B cell (primary cell): ENCODE results near the gene URB1. TPM values are rescaled to one million over a fixed set of nuclear protein-coding genes. Genes with fewer than 3 reads are reported as not detected.

Source experiments
- ATAC-seq: fragments of 200-7000 bp; cut with Tn5 transposase; one replicate; pipeline ENCODE4 v1.10.0; 2021; ENCODE audit warnings: low read depth, mild to moderate bottlenecking, moderate number of reproducible peaks, moderate library complexity
- CTCF ChIA-PET: fragments of 350-600 bp; sonication (Branson Sonifier 250); formaldehyde crosslinking; loops from one replicate; lab custom pipeline; 2021; ENCODE audit warnings: antibody characterized with exemption, inconsistent platforms; lab: Charles Lee
- POLR2A ChIA-PET: fragments of 350-600 bp; sonication (Branson Sonifier 250); formaldehyde crosslinking; loops from one replicate; lab custom pipeline; 2021; ENCODE audit warnings: antibody characterized with exemption; lab: Charles Lee
- DNase-seq: peaks from one replicate; pipeline ENCODE4 v3.0.0; 2013
- H2AFZ ChIP-seq: 2 replicates; pipeline ENCODE4 v1.6.1; 2012; ENCODE audit warnings: mild to moderate bottlenecking, low read depth, low read length; ENCODE audit not compliant: insufficient read depth, poor library complexity, severe bottlenecking
- H3K27ac ChIP-seq, 2 donors: 1 replicate in 1 of 2; 2 replicates in 1 of 2; pipeline ENCODE4 v1.5.1; 2012 to 2013; ENCODE audit warnings: low read length in 2 of 2, mild to moderate bottlenecking in 2 of 2, moderate library complexity in 1 of 2
- H3K27me3 ChIP-seq, 4 experiments: fragments of 200-600 bp in 1 of 4; sonication (generic) in 1 of 4; replicated peaks in 1 of 4; 1 replicate in 2 of 4; 2 replicates in 2 of 4; pipeline versions ENCODE4 v1.6.1 to v1.7.0; 2013 to 2016; ENCODE audit warnings: low read length in 3 of 4, mild to moderate bottlenecking in 2 of 4, mixed read lengths in 1 of 4, moderate library complexity in 1 of 4; ENCODE audit not compliant: insufficient read depth in 4 of 4, control insufficient read depth in 3 of 4; ENCODE audit errors: control extremely low read depth in 1 of 4
- H3K36me3 ChIP-seq, 2 experiments: replicated peaks in 1 of 2; 1 replicate in 1 of 2; 2 replicates in 1 of 2; pipeline versions ENCODE4 v1.6.1 to v1.7.1; 2013; ENCODE audit warnings: low read length in 1 of 2; ENCODE audit not compliant: insufficient read depth in 2 of 2, control insufficient read depth in 1 of 2; ENCODE audit errors: control extremely low read depth in 1 of 2, extremely low read depth in 1 of 2
- H3K4me1 ChIP-seq, 2 donors: fragments of 200-600 bp in 1 of 2; sonication (generic) in 1 of 2; 1 replicate in 1 of 2; 2 replicates in 1 of 2; pipeline versions ENCODE4 v1.5.1 to v1.6.1; 2013 to 2017; ENCODE audit warnings: low read length in 2 of 2; ENCODE audit not compliant: control insufficient read depth in 2 of 2, insufficient read depth in 2 of 2
- H3K4me2 ChIP-seq: replicated peaks from 2 replicates; pipeline ENCODE3; 2012; ENCODE audit warnings: mild to moderate bottlenecking, low read depth, low read length; ENCODE audit not compliant: poor library complexity, severe bottlenecking
- H3K4me3 ChIP-seq, 5 experiments: fragments of 200-600 bp in 1 of 5; sonication (generic) in 1 of 5; 1 replicate in 3 of 5; 2 replicates in 2 of 5; pipeline versions ENCODE4 v1.5.1 to v1.7.0; 2011 to 2016; ENCODE audit warnings: low read length in 4 of 5, mild to moderate bottlenecking in 4 of 5, low read depth in 2 of 5, control low read depth in 1 of 5, moderate library complexity in 1 of 5; ENCODE audit not compliant: insufficient read depth in 1 of 5; ENCODE audit errors: control extremely low read depth in 1 of 5, extremely low read depth in 1 of 5
- H3K79me2 ChIP-seq: fragments of 200-600 bp; sonication (generic); one replicate; pipeline ENCODE4 v1.6.0; 2016; ENCODE audit warnings: low read length; ENCODE audit not compliant: control insufficient read depth, insufficient read depth
- H3K9ac ChIP-seq: fragments of 200-600 bp; sonication (generic); 2 replicates; pipeline ENCODE4 v1.6.1; 2017; ENCODE audit warnings: mild to moderate bottlenecking, low read length, moderate library complexity
- H3K9me3 ChIP-seq, 3 donors: one replicate each; pipeline versions ENCODE4 v1.6.1 to v1.7.1; 2013; ENCODE audit warnings: low read length in 2 of 3; ENCODE audit not compliant: control insufficient read depth in 2 of 3, insufficient read depth in 1 of 3; ENCODE audit errors: control extremely low read depth in 1 of 3
- H4K20me1 ChIP-seq: 2 replicates; pipeline ENCODE4 v1.6.0; 2012; ENCODE audit warnings: mild to moderate bottlenecking, low read length; ENCODE audit not compliant: insufficient read depth, control insufficient read depth, poor library complexity, severe bottlenecking
- H3K27ac Mint-ChIP-seq: one replicate; pipeline ENCODE4 v1.8.0; 2021; ENCODE audit warnings: mixed read lengths
- H3K27me3 Mint-ChIP-seq: one replicate; pipeline ENCODE4 v1.8.0; 2021; ENCODE audit warnings: mixed read lengths
- H3K4me1 Mint-ChIP-seq: one replicate; pipeline ENCODE4 v1.8.0; 2021; ENCODE audit warnings: mixed read lengths
- H3K4me3 Mint-ChIP-seq: one replicate; pipeline ENCODE4 v1.8.0; 2021; ENCODE audit warnings: mixed read lengths
- H3K9me3 Mint-ChIP-seq: one replicate; pipeline ENCODE4 v1.8.0; 2022; ENCODE audit warnings: mixed read lengths; ENCODE audit not compliant: insufficient read depth
- EZH2 ChIP-seq: IDR thresholded peaks from 2 replicates; pipeline ENCODE4 v1.6.1; 2012; ENCODE audit warnings: borderline replicate concordance, low read depth, mild to moderate bottlenecking, moderate library complexity, low read length; ENCODE audit not compliant: insufficient read depth, poor library complexity, severe bottlenecking
- WGBS: methylation state at CpG from one replicate; pipeline ENCODE4 v1.1.5; 2013; ENCODE audit warnings: missing lambda C conversion rate; ENCODE audit not compliant: insufficient coverage; 5-methylcytosine and 5-hydroxymethylcytosine counted together
- intact Hi-C: fragments of 100-400 bp; cut with micrococcal nuclease; formaldehyde crosslinking; loops from one replicate; pipeline ENCODE4 v1.10.0; 2022
- polyA plus RNA-seq: library from polyadenylated mRNA; depleted of rRNA; stranded (reverse); fragments of >200 nt; gene quantifications from 2 replicates; pipeline ENCODE4 v1.2.3, GENCODE V29; 2012
- total RNA-seq, 2 donors: library from RNA; stranded (reverse); fragments of 120-200 nt in 1 of 2; gene quantifications; 1 replicate in 1 of 2; 2 replicates in 1 of 2; pipeline versions ENCODE4 v1.2.3 to v1.2.4, GENCODE V29; 2013 to 2022
- TF ChIP-seq, protein P1 (sequence below): fragments of 200-600 bp; IDR thresholded peaks from one replicate; pipeline ENCODE4 v1.8.0; 2022; ENCODE audit warnings: antibody characterized with exemption, mild to moderate bottlenecking

URB1 gene
- total and polyA plus RNA-seq, 2 donors (not counting 1 experiment from before 2014, with no cell fraction given) = 4.7 to 15.2 TPM

DNA sequence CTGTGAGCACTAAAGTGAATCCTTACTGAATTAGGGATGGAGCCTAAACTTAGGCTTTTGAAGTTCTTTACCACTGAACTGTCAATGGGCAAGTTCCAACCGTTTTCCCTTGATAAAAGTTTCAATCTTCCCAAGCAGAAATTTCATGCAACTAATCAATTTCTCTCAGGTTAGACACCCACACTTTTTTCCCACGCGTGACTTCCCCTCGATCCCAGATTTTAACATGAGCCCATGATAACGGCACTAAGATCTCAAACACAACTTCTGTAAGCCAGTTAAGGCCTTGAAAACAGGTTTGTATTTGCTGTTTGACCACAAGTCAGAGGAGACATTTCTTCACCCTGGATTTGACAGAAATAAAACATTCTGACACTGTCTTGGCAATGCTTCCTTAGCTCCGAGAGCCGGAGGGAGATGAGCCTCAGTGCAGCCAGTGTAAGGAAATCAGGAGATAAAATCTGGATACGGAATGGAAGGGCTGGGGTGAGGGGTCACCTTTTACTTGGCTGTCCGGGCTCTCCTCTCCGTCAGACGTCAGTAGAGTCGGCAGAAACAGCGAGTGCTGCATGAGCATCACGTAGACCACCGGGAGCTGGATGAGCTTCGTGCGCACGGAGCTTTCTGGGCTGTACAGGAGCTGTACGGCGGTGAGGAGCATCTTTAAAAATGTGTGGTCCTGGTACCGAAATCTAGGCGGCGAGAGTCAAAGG lies 54.4 kb downstream of the URB1 start:
- H3K4me2 ChIP-seq = no peak overlapping the region
- no peak overlapping the region for H3K4me3 ChIP-seq
- TF ChIP-seq, protein P1, sequence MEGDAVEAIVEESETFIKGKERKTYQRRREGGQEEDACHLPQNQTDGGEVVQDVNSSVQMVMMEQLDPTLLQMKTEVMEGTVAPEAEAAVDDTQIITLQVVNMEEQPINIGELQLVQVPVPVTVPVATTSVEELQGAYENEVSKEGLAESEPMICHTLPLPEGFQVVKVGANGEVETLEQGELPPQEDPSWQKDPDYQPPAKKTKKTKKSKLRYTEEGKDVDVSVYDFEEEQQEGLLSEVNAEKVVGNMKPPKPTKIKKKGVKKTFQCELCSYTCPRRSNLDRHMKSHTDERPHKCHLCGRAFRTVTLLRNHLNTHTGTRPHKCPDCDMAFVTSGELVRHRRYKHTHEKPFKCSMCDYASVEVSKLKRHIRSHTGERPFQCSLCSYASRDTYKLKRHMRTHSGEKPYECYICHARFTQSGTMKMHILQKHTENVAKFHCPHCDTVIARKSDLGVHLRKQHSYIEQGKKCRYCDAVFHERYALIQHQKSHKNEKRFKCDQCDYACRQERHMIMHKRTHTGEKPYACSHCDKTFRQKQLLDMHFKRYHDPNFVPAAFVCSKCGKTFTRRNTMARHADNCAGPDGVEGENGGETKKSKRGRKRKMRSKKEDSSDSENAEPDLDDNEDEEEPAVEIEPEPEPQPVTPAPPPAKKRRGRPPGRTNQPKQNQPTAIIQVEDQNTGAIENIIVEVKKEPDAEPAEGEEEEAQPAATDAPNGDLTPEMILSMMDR = no peak
- TF ChIP-seq EZH2 = no peak
- no peaks in the 10 kb centered on the region for H3K27me3 ChIP-seq
- Mint-ChIP-seq H3K27ac (no peak overlapping the region), H3K4me3 (no peak overlapping the region), H3K9me3 (no peaks in the 10 kb centered on the region), H3K4me1 (no peaks in the 10 kb centered on the region), H3K27me3 (no peaks in the 10 kb centered on the region)
- ATAC-seq (no peak), DNase-seq (no peak)
- peaks cover 14 to 71% of the 10 kb centered on the region in 2 experiments for H3K36me3 ChIP-seq
- ChIA-PET CTCF (interaction anchor here (0.7 kb wide), 1 partner anchor 21 kb away, joined by 3 read pairs; no protein-coding TSS in a partner anchor), POLR2A (no interaction called here)
- intact Hi-C loops = no loop called here
- H4K20me1 ChIP-seq = no peaks in the 10 kb centered on the region
- H3K9ac ChIP-seq = no peak overlapping the region
- H3K79me2 ChIP-seq = no peaks in the 10 kb centered on the region
- H3K27ac ChIP-seq = no peak overlapping the region
- WGBS = 98% methylated on average over 18 of the region's 23 CpGs
- H3K9me3 ChIP-seq = no peaks in the 10 kb centered on the region
- no peaks in the 10 kb centered on the region for H3K4me1 ChIP-seq
- no peak overlapping the region for H2AFZ ChIP-seq

DNA sequence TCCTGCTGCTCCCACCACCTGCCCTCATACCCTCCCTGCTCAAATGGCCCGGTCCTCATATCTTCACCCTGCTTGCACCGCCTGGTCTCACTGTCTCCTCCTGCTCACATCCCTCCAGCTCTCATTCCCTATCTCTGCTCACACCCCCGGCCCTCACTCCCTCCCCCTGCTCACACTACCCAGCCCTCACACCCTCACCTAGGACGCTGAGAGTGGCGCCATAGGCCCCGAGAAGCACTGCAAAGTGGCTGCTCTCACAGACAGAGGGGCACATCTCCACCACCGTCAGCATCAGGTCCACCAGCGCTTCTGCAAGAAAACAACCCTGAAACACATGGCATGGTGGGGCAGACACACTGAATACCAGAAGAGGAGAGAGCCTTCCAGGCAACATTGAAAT lies 55.6 kb downstream of the URB1 start:
- H3K9me3 ChIP-seq = peaks cover 0 to 4% (median 0%) of the 10 kb centered on the region in 3 donors
- no peaks in the 10 kb centered on the region for H3K27me3 ChIP-seq
- H3K27ac Mint-ChIP-seq = no peak overlapping the region
- intact Hi-C loops = no loop called here
- H3K27me3 Mint-ChIP-seq = no peaks in the 10 kb centered on the region
- no peaks in the 10 kb centered on the region for H3K4me1 ChIP-seq
- ATAC-seq (no peak), DNase-seq (no peak)
- no peak overlapping the region for H3K27ac ChIP-seq
- H3K9ac ChIP-seq = no peak overlapping the region
- no peaks in the 10 kb centered on the region for H4K20me1 ChIP-seq
- no peak for TF ChIP-seq EZH2
- TF ChIP-seq, protein P1 = no peak
- H3K4me2 ChIP-seq = no peak overlapping the region
- H3K79me2 ChIP-seq = no peaks in the 10 kb centered on the region
- 93% methylated on average over 8 of the region's 8 CpGs for WGBS
- H3K4me3 Mint-ChIP-seq = no peak overlapping the region
- H2AFZ ChIP-seq = no peak overlapping the region
- H3K4me3 ChIP-seq = no peak overlapping the region
- no peaks in the 10 kb centered on the region for H3K9me3 Mint-ChIP-seq
- ChIA-PET CTCF (no interaction called here), POLR2A (no interaction called here)
- peaks cover 12 to 63% of the 10 kb centered on the region in 2 experiments for H3K36me3 ChIP-seq
- peaks cover 4% of the 10 kb centered on the region for H3K4me1 Mint-ChIP-seq
